Panc1 (cell line): Measurements from ENCODE around the gene KCNMA1. TPM values are rescaled to one million over a fixed set of nuclear protein-coding genes. Genes with fewer than 3 reads are reported as not detected.

Experiments
- ATAC-seq: fragments of 200-7000 bp; cut with Tn5 transposase; 2 replicates; pipeline ENCODE4 v1.9.1; 2020; ENCODE audit warnings: mild to moderate bottlenecking, moderate library complexity
- BruUV-seq: library from RNA; stranded (reverse); fragments of 400-500 nt; replicated peaks from 2 replicates; lab custom pipeline; 2021; lab: Mats Ljungman, UMichigan
- CTCF ChIA-PET: fragments of 300-600 bp; sonication (Branson Sonifier 250); formaldehyde crosslinking; loops from one replicate; lab custom pipeline; 2022; ENCODE audit warnings: antibody characterized with exemption; lab: Charles Lee
- POLR2A ChIA-PET: fragments of 300-600 bp; sonication (Branson Sonifier 250); formaldehyde crosslinking; loops from one replicate; lab custom pipeline; 2022; ENCODE audit warnings: antibody characterized with exemption; lab: Charles Lee
- DNase-seq: peaks from one replicate; pipeline ENCODE4 v3.0.0-alpha.2; 2010; ENCODE audit warnings: low read depth, low spot score
- H3K27ac ChIP-seq: 2 replicates; pipeline ENCODE4 v1.5.1; 2011; ENCODE audit warnings: mild to moderate bottlenecking, low read length, inconsistent platforms
- H3K27me3 ChIP-seq: fragments of 200-500 bp; sonication (Bioruptor generic); 2 replicates; pipeline ENCODE4 v1.6.0; 2014; ENCODE audit warnings: low read length, inconsistent platforms; ENCODE audit not compliant: control insufficient read depth, insufficient read depth
- H3K36me3 ChIP-seq: fragments of 200-500 bp; sonication (Bioruptor generic); 2 replicates; pipeline ENCODE4 v1.5.1; 2014; ENCODE audit warnings: inconsistent platforms, mild to moderate bottlenecking, low read length, moderate library complexity; ENCODE audit not compliant: control insufficient read depth, insufficient read depth
- H3K4me1 ChIP-seq: 2 replicates; pipeline ENCODE4 v1.5.1; 2011; ENCODE audit warnings: inconsistent platforms, mild to moderate bottlenecking, low read length, moderate library complexity; ENCODE audit not compliant: control insufficient read depth, insufficient read depth
- H3K4me3 ChIP-seq, 2 experiments: 2 replicates each; pipeline ENCODE4 v1.5.1; 2011 to 2012; ENCODE audit warnings: low read depth in 2 of 2, low read length in 2 of 2, mild to moderate bottlenecking in 2 of 2, inconsistent platforms in 1 of 2, moderate library complexity in 1 of 2
- H3K9me3 ChIP-seq: fragments of 200-500 bp; sonication (Bioruptor generic); 2 replicates; pipeline ENCODE4 v1.5.1; 2014; ENCODE audit warnings: low read depth, mild to moderate bottlenecking, inconsistent platforms, low read length, moderate library complexity; ENCODE audit not compliant: control insufficient read depth, insufficient read depth
- CTCF ChIP-seq: fragments of 450-650 bp; IDR thresholded peaks from 2 replicates; pipeline ENCODE4 v1.5.1; 2017; ENCODE audit warnings: mild to moderate bottlenecking
- POLR2AphosphoS5 ChIP-seq: IDR thresholded peaks from 2 replicates; pipeline ENCODE4 v1.6.1; 2012; ENCODE audit warnings: mild to moderate bottlenecking, low read depth, low read length, moderate library complexity
- SIN3A ChIP-seq: IDR thresholded peaks from 2 replicates; pipeline ENCODE4 v1.6.1; 2012; ENCODE audit warnings: low read depth, mild to moderate bottlenecking, low read length, moderate library complexity, borderline replicate concordance; ENCODE audit not compliant: insufficient read depth
- TCF7L2 ChIP-seq: IDR thresholded peaks from 2 replicates; pipeline ENCODE4 v1.6.1; 2011; ENCODE audit warnings: mild to moderate bottlenecking, low read depth, low read length, inconsistent platforms
- in situ Hi-C: cut with HindIII; loops from 2 replicates; pipeline ENCODE4 v1.10.0; 2016; ENCODE audit warnings: low sequenced_read_pairs, low pct_unique_long_range_greater_than_20kb
- intact Hi-C: fragments of 100-400 bp; cut with micrococcal nuclease; formaldehyde crosslinking; loops from one replicate; pipeline ENCODE4 v1.10.0; 2022; ENCODE audit not compliant: unreplicated experiment
- total RNA-seq: library from RNA; stranded (reverse); gene quantifications from one replicate; pipeline ENCODE4 v1.2.1, GENCODE V29; 2021; ENCODE audit not compliant: unreplicated experiment
- TF ChIP-seq, protein P1 (sequence below), 2 experiments: IDR thresholded peaks; 2 replicates each; pipeline ENCODE4 v1.6.1; 2011 to 2012; ENCODE audit warnings: low read depth in 2 of 2, control low read depth in 1 of 2, low read length in 1 of 2, mild to moderate bottlenecking in 1 of 2, moderate library complexity in 1 of 2; ENCODE audit not compliant: insufficient read depth in 1 of 2

KCNMA1 gene
- total RNA-seq, 1 experiment from 2014 or later = 91.9 TPM

DNA sequence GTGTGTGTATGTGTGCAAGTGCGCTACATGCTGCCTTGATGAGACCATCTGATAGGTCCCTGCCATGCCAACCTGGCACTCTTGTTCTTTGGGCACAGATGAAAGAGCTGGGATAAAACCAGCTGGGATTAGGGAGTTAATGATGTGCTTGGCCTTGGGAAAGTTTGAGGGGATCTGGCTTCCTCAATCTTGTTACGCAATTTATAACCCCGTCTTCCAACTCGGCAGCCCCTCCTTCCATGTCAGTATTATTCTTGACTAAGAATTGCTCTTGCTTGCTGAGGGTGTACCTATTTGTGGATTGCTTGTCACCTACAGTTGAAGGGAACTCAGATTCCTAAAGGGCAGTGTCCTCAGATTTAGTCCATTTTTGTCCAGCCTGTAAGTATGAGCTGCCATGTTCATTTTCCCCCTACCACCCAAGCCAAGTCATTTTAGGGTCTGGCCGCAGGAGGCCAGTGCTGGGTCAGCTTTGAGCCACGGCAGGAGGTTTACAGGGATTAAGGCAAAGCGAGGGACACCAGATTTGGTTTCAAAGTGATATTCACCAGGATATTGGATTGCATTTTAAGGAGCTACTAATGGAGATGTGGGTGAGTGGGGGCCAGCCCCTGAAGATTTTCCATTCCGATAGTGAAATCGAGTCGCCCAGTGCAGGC, 34.1 kb upstream of the KCNMA1 start:
- intact Hi-C loops = no loop called here
- Histone ChIP-seq H3K27ac (no peak overlapping the region), H3K9me3 (no peaks in the 10 kb centered on the region), H3K36me3 (no peaks in the 10 kb centered on the region), H3K4me1 (no peaks in the 10 kb centered on the region), H3K4me3 (no peak overlapping the region), H3K27me3 (peaks cover 18% of the 10 kb centered on the region)
- in situ Hi-C loops = no loop called here
- DNase-seq (no peak), ATAC-seq (no peak)
- TF ChIP-seq POLR2AphosphoS5 = no peak
- BruUV-seq = no TSS peak
- CTCF ChIA-PET = interaction anchor here (1.2 kb wide), 1 partner anchor 40 kb away, joined by 3 read pairs; no protein-coding TSS in a partner anchor
- POLR2A ChIA-PET = no interaction called here

DNA sequence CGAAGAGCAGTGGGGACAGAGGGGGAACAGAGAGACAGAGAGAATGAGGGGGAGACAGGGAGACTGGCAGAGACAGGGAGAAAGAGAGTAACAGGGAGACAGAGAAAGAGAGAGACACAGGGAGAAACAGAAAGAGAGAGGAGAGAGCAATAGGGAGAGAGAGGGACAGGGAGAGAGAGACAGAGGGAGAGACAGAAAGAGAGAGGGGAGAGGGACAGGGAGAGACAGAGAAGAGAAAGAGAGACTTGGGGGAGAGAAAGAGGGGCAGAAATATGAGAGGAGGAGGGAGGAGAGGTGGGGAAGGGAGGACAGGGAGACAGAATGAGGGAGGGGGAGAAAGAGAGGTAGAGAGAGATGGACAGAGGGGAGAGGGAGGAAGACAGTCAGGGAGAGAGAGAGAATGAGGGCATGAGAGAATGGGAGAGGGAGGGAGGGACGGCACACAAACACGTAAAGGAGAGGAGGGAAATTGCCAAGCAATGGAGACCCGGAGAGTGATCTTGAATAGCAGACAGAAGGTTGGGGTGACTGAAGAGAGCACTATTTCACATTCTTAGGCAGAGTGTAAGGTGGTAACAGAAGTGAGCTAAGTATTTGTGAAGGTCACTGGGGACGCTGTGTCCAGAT, 33.3 kb upstream of the KCNMA1 start:
- ATAC-seq = peak; percentile 61; the same call in 1 of the 2 replicates
- intact Hi-C loops = no loop called here
- CTCF ChIA-PET = no interaction called here
- Histone ChIP-seq H3K9me3 (no peaks in the 10 kb centered on the region), H3K36me3 (no peaks in the 10 kb centered on the region), H3K4me1 (no peaks in the 10 kb centered on the region), H3K27ac (no peak overlapping the region), H3K4me3 (no peak overlapping the region), H3K27me3 (peaks cover 16% of the 10 kb centered on the region)
- BruUV-seq = no TSS peak
- TF ChIP-seq, protein P1, sequence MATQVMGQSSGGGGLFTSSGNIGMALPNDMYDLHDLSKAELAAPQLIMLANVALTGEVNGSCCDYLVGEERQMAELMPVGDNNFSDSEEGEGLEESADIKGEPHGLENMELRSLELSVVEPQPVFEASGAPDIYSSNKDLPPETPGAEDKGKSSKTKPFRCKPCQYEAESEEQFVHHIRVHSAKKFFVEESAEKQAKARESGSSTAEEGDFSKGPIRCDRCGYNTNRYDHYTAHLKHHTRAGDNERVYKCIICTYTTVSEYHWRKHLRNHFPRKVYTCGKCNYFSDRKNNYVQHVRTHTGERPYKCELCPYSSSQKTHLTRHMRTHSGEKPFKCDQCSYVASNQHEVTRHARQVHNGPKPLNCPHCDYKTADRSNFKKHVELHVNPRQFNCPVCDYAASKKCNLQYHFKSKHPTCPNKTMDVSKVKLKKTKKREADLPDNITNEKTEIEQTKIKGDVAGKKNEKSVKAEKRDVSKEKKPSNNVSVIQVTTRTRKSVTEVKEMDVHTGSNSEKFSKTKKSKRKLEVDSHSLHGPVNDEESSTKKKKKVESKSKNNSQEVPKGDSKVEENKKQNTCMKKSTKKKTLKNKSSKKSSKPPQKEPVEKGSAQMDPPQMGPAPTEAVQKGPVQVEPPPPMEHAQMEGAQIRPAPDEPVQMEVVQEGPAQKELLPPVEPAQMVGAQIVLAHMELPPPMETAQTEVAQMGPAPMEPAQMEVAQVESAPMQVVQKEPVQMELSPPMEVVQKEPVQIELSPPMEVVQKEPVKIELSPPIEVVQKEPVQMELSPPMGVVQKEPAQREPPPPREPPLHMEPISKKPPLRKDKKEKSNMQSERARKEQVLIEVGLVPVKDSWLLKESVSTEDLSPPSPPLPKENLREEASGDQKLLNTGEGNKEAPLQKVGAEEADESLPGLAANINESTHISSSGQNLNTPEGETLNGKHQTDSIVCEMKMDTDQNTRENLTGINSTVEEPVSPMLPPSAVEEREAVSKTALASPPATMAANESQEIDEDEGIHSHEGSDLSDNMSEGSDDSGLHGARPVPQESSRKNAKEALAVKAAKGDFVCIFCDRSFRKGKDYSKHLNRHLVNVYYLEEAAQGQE (IDR thresholded peaks at IDR 0.05; ENCODE audit: insufficient read depth in 1 of 2, low read depth in 2 of 2, low read length in 1 of 2) = no peak
- no peak for TF ChIP-seq SIN3A
- no peak for TF ChIP-seq TCF7L2
- TF ChIP-seq CTCF = no peak
- no peak for TF ChIP-seq POLR2AphosphoS5
- in situ Hi-C loops = no loop called here
- DNase-seq = no peak
- POLR2A ChIA-PET = no interaction called here

DNA sequence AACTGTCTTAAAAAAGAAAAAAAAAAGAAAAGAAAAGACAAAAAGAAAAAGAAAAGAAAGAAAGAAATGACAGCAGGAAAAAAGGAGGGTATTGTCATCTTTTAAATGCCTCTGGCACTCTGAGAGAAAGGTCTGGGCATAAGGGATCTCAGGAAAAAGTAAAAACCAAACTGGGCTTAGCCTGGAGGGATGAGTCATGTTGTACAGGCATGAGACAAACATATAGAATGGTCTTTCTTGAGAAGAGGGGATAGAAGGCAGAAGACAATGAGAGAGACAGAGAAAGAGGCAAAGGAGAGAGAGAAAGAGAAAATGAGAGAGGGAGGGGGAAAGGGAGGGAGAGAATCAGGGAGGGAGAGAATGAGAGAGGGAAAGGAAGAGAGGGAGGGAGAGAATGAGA, 32.3 kb upstream of the KCNMA1 start:
- intact Hi-C loops = no loop called here
- CTCF ChIA-PET = no interaction called here
- BruUV-seq = no TSS peak
- H3K4me3 ChIP-seq = no peak overlapping the region
- TF ChIP-seq TCF7L2 = no peak
- no peak for TF ChIP-seq SIN3A
- TF ChIP-seq, protein P1 (IDR thresholded peaks at IDR 0.05; ENCODE audit: insufficient read depth in 1 of 2, low read depth in 2 of 2, low read length in 1 of 2) = no peak
- TF ChIP-seq CTCF = no peak
- TF ChIP-seq POLR2AphosphoS5 = no peak
- DNase-seq (no peak), ATAC-seq (no peak)
- in situ Hi-C loops = no loop called here
- peaks cover 16% of the 10 kb centered on the region for H3K27me3 ChIP-seq
- no peaks in the 10 kb centered on the region for H3K9me3 ChIP-seq
- H3K27ac ChIP-seq = no peak overlapping the region
- no peaks in the 10 kb centered on the region for H3K36me3 ChIP-seq
- POLR2A ChIA-PET = interaction anchor here (0.6 to 0.7 kb wide), 2 partner anchors 302 to 535 kb away, joined by 3 to 8 read pairs; no protein-coding TSS in a partner anchor
- H3K4me1 ChIP-seq = no peaks in the 10 kb centered on the region
